Thoracic aorta (tissue), 2 donors: ENCODE measurements around the gene EPHA8. TPM values are rescaled to one million over a fixed set of nuclear protein-coding genes. Genes with fewer than 3 reads are reported as not detected.

Source experiments
- ATAC-seq: fragments of 150-250 bp; one replicate; pipeline ENCODE4 v1.8.0; 2017; ENCODE audit warnings: low read depth; ENCODE audit not compliant: insufficient number of reproducible peaks, low FRiP score
- DNase-seq: peaks from one replicate; pipeline ENCODE4 v3.0.0-alpha.2; 2020; ENCODE audit warnings: low spot score
- H3K27ac ChIP-seq, 2 donors: fragments of 200-600 bp; sonication (generic); 1 replicate in 1 of 2; 2 replicates in 1 of 2; pipeline ENCODE4 v1.5.1; 2016; ENCODE audit warnings: mild to moderate bottlenecking in 2 of 2, moderate library complexity in 2 of 2
- H3K27me3 ChIP-seq: fragments of 200-600 bp; sonication (generic); replicated peaks from 2 replicates; pipeline ENCODE4 v1.6.0; 2016; ENCODE audit warnings: mild to moderate bottlenecking; ENCODE audit not compliant: insufficient read depth
- H3K36me3 ChIP-seq: fragments of 200-600 bp; sonication (generic); one replicate; pipeline ENCODE4 v1.5.1; 2016
- H3K4me1 ChIP-seq, 2 donors: fragments of 200-600 bp; sonication (generic); 1 replicate in 1 of 2; 2 replicates in 1 of 2; pipeline versions ENCODE4 v1.5.1 to v1.6.0; 2016; ENCODE audit warnings: low read depth in 2 of 2, mild to moderate bottlenecking in 1 of 2; ENCODE audit not compliant: control insufficient read depth in 1 of 2
- H3K4me3 ChIP-seq: fragments of 200-600 bp; sonication (generic); 2 replicates; pipeline ENCODE4 v1.5.1; 2016; ENCODE audit warnings: mild to moderate bottlenecking
- H3K9me3 ChIP-seq: fragments of 200-600 bp; sonication (generic); 2 replicates; pipeline ENCODE4 v1.5.1; 2016
- total RNA-seq, 2 donors: library from RNA; depleted of rRNA; stranded (reverse); fragments of >200 nt; gene quantifications; one replicate each; pipeline versions ENCODE4 v1.1.0 to v1.2.3, GENCODE V29; 2016
- TF ChIP-seq, protein P1 (sequence below): fragments of 200-600 bp; sonication (generic); IDR thresholded peaks from one replicate; pipeline ENCODE4 v1.5.1; 2019; ENCODE audit warnings: antibody characterized with exemption

Gene EPHA8
- total RNA-seq, 2 donors from 2014 or later, result not detected

- TF ChIP-seq, protein P1, sequence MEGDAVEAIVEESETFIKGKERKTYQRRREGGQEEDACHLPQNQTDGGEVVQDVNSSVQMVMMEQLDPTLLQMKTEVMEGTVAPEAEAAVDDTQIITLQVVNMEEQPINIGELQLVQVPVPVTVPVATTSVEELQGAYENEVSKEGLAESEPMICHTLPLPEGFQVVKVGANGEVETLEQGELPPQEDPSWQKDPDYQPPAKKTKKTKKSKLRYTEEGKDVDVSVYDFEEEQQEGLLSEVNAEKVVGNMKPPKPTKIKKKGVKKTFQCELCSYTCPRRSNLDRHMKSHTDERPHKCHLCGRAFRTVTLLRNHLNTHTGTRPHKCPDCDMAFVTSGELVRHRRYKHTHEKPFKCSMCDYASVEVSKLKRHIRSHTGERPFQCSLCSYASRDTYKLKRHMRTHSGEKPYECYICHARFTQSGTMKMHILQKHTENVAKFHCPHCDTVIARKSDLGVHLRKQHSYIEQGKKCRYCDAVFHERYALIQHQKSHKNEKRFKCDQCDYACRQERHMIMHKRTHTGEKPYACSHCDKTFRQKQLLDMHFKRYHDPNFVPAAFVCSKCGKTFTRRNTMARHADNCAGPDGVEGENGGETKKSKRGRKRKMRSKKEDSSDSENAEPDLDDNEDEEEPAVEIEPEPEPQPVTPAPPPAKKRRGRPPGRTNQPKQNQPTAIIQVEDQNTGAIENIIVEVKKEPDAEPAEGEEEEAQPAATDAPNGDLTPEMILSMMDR, result no peak
- H3K4me1 ChIP-seq, result no peaks in the 10 kb centered on the region
- no peaks in the 10 kb centered on the region for H3K9me3 ChIP-seq
- H3K27me3 ChIP-seq, result no peaks in the 10 kb centered on the region
- H3K36me3 ChIP-seq, result no peaks in the 10 kb centered on the region
- DNase-seq (no peak), ATAC-seq (no peak)
- no peak overlapping the region for H3K27ac ChIP-seq
- H3K4me3 ChIP-seq, result no peak overlapping the region
Observed at GRCh38 chr1:22616571-22616970, 53.3 kb downstream of the EPHA8 start.

DNA sequence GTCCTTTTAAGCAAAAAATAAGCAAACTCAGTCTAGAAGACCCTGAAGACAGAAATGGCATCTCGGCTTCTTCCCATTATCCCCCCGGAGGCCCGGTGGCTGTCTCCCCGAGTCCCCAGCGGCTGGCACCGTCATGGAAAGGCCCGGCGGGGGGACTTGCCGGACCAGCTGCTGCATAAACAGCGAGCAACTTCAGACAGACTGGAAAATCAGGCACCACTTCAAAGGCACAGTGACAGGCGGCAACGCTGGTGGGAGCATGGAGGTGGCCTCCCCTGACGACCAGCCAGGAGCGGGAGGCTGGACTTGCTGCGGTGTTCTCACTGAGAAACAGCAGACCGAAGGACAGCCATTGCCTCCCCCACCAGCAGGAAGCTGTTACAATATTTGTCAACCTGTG is 54.8 kb downstream of the EPHA8 start:
- Histone ChIP-seq H3K4me1 (no peaks in the 10 kb centered on the region), H3K27ac (no peak overlapping the region), H3K4me3 (no peak overlapping the region), H3K36me3 (no peaks in the 10 kb centered on the region), H3K27me3 (no peaks in the 10 kb centered on the region), H3K9me3 (no peaks in the 10 kb centered on the region)
- DNase-seq (no peak), ATAC-seq (no peak)
- TF ChIP-seq, protein P1, result no peak

DNA sequence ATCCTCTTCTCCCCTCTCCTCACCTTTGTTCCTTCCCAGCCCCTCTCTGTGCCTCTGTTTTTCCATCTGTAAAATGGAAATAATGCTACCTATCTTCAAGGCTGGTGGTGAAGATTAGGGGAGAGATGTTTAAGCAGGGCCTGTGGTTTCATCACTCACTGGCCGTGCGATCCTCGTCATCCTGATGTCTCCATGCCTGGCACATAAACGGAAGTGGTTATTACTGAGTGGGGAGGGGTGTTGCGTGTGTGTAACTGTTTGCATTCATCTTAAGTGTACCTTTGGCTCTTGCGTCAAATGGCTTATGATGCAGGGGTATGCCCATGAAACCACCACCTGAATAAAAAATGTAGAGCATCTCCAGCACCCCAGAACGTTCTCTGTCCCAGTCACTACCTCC is 56.0 kb downstream of the EPHA8 start:
- no peak overlapping the region for H3K4me3 ChIP-seq
- H3K27me3 ChIP-seq, result no peaks in the 10 kb centered on the region
- ATAC-seq (no peak), DNase-seq (no peak)
- TF ChIP-seq, protein P1, result no peak
- no peak overlapping the region for H3K27ac ChIP-seq
- H3K4me1 ChIP-seq, result no peaks in the 10 kb centered on the region
- no peaks in the 10 kb centered on the region for H3K9me3 ChIP-seq
- no peaks in the 10 kb centered on the region for H3K36me3 ChIP-seq

DNA sequence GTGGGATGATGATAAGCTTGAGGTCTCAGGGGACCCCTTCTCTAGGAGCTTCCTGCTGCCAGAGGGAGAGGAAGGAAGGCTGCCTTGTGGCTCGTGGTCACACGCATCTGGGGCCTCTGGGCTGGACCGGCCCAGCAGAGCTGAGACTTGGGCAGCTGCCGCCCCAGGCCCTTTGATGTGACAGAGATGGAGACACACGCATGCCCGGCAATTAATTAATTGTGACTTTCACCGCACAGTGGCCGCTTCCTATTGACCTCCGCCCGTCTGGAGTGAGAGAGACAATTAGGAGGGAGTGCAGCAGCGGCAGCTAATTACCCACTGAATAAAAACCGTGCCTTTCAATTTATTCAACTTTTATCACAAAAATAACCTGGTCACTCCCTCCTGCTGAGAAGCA is 56.5 kb downstream of the EPHA8 start:
- ATAC-seq, result no peak
- Histone ChIP-seq H3K36me3 (no peaks in the 10 kb centered on the region), H3K4me3 (no peak overlapping the region), H3K4me1 (no peaks in the 10 kb centered on the region), H3K27me3 (no peaks in the 10 kb centered on the region), H3K9me3 (no peaks in the 10 kb centered on the region), H3K27ac (no peak overlapping the region)
- TF ChIP-seq, protein P1, result no peak
- no peak for DNase-seq

GRCh38 chr1:22621761-22622160 is 58.5 kb downstream of the EPHA8 start:
- Histone ChIP-seq H3K4me1 (no peaks in the 10 kb centered on the region), H3K4me3 (no peak overlapping the region), H3K27ac (no peak overlapping the region), H3K9me3 (no peaks in the 10 kb centered on the region), H3K27me3 (no peaks in the 10 kb centered on the region), H3K36me3 (no peaks in the 10 kb centered on the region)
- DNase-seq (no peak), ATAC-seq (no peak)
- TF ChIP-seq, protein P1, result no peak
